Loucy (cell line): ENCODE measurements around the gene GRPEL1.

Source experiments
- H2AFZ ChIP-seq: fragments of 200-600 bp; sonication (generic); 2 replicates; pipeline ENCODE4 v1.6.0; 2016; ENCODE audit warnings: antibody characterized with exemption, mild to moderate bottlenecking, low read length, moderate library complexity
- H3F3A ChIP-seq: fragments of 200-600 bp; 2 replicates; pipeline ENCODE4 v1.6.0; 2016; ENCODE audit warnings: antibody characterized with exemption, low read depth, mild to moderate bottlenecking
- H3K27me3 ChIP-seq: fragments of 200-600 bp; sonication (generic); 2 replicates; pipeline ENCODE4 v1.6.1; 2014; ENCODE audit warnings: low read length, mild to moderate bottlenecking; ENCODE audit not compliant: insufficient read depth, poor library complexity, severe bottlenecking
- H3K36me3 ChIP-seq: fragments of 200-600 bp; sonication (generic); 2 replicates; pipeline ENCODE4 v1.6.1; 2016; ENCODE audit warnings: low read length; ENCODE audit not compliant: insufficient read depth
- H3K4me1 ChIP-seq: fragments of 200-600 bp; sonication (generic); 2 replicates; pipeline ENCODE4 v1.5.1; 2014; ENCODE audit warnings: low read length, mild to moderate bottlenecking; ENCODE audit not compliant: insufficient read depth, poor library complexity, severe bottlenecking
- H3K4me2 ChIP-seq: fragments of 200-600 bp; sonication (generic); 2 replicates; pipeline ENCODE4 v1.6.0; 2014; ENCODE audit warnings: antibody characterized with exemption, low read length, low read depth, mild to moderate bottlenecking; ENCODE audit not compliant: poor library complexity, severe bottlenecking
- H3K4me3 ChIP-seq: fragments of 200-600 bp; sonication (generic); 2 replicates; pipeline ENCODE4 v1.5.1; 2014; ENCODE audit warnings: low read length, mild to moderate bottlenecking, mixed read lengths; ENCODE audit not compliant: poor library complexity, severe bottlenecking
- H3K79me2 ChIP-seq: fragments of 200-600 bp; sonication (generic); 2 replicates; pipeline ENCODE4 v1.6.1; 2014; ENCODE audit warnings: low read length; ENCODE audit not compliant: insufficient read depth
- H3K9ac ChIP-seq: fragments of 200-600 bp; sonication (generic); 2 replicates; pipeline ENCODE4 v1.6.0; 2014; ENCODE audit warnings: mild to moderate bottlenecking, low read depth, low read length, moderate library complexity; ENCODE audit not compliant: poor library complexity, severe bottlenecking
- H3K9me2 ChIP-seq: fragments of 200-600 bp; sonication (generic); replicated peaks from 2 replicates; pipeline ENCODE4 v1.6.1; 2016; ENCODE audit warnings: low read depth, low read length, mixed read lengths
- H3K9me3 ChIP-seq: fragments of 200-600 bp; sonication (generic); 2 replicates; pipeline ENCODE4 v1.6.1; 2014; ENCODE audit warnings: mild to moderate bottlenecking, antibody characterized with exemption, low read length, low read depth; ENCODE audit not compliant: insufficient read depth
- H4K20me1 ChIP-seq: fragments of 200-600 bp; sonication (generic); 2 replicates; pipeline ENCODE4 v1.6.0; 2014; ENCODE audit warnings: antibody characterized with exemption, low read length, mild to moderate bottlenecking; ENCODE audit not compliant: insufficient read depth, poor library complexity, severe bottlenecking
- CTCF ChIP-seq: fragments of 200-600 bp; sonication (generic); conservative IDR thresholded peaks from 2 replicates; pipeline ENCODE4 v1.5.1; 2014; ENCODE audit warnings: mild to moderate bottlenecking, antibody characterized with exemption, low read length
- EZH2phosphoT487 ChIP-seq: fragments of 200-600 bp; IDR thresholded peaks from 2 replicates; pipeline ENCODE4 v1.6.1; 2018; ENCODE audit warnings: antibody characterized with exemption, mild to moderate bottlenecking, moderate library complexity, borderline replicate concordance

GRPEL1 gene

GRCh38 chr4:7112656-7113055, 44.8 kb upstream of the GRPEL1 start:
- TF ChIP-seq CTCF (no peak), EZH2phosphoT487 (no peak)
- no peak overlapping the region for H3K9ac ChIP-seq
- no peaks in the 10 kb centered on the region for H3F3A ChIP-seq
- H4K20me1 ChIP-seq, result no peaks in the 10 kb centered on the region
- no peaks in the 10 kb centered on the region for H3K36me3 ChIP-seq
- H2AFZ ChIP-seq, result no peak overlapping the region
- H3K4me2 ChIP-seq, result no peak overlapping the region
- no peaks in the 10 kb centered on the region for H3K9me3 ChIP-seq
- H3K4me3 ChIP-seq, result no peak overlapping the region
- H3K79me2 ChIP-seq, result no peaks in the 10 kb centered on the region
- no peaks in the 10 kb centered on the region for H3K27me3 ChIP-seq
- H3K4me1 ChIP-seq, result no peaks in the 10 kb centered on the region
- H3K9me2 ChIP-seq, result no peaks in the 10 kb centered on the region

- Histone ChIP-seq H3K9me2 (no peaks in the 10 kb centered on the region), H3F3A (no peaks in the 10 kb centered on the region), H3K36me3 (no peaks in the 10 kb centered on the region), H3K9me3 (no peaks in the 10 kb centered on the region), H3K79me2 (no peaks in the 10 kb centered on the region), H3K9ac (no peak overlapping the region), H3K4me3 (no peak overlapping the region), H3K4me2 (no peak overlapping the region), H3K27me3 (no peaks in the 10 kb centered on the region), H4K20me1 (no peaks in the 10 kb centered on the region), H2AFZ (no peak overlapping the region), H3K4me1 (no peaks in the 10 kb centered on the region)
- no peak for TF ChIP-seq EZH2phosphoT487
- no peak for TF ChIP-seq CTCF
These were observed 43.6 kb upstream of the GRPEL1 start for GRCh38 chr4:7111441-7111840.

- H3K36me3 ChIP-seq, result no peaks in the 10 kb centered on the region
- H3K4me3 ChIP-seq, result no peak overlapping the region
- no peaks in the 10 kb centered on the region for H3K9me2 ChIP-seq
- H4K20me1 ChIP-seq, result no peaks in the 10 kb centered on the region
- H2AFZ ChIP-seq, result no peak overlapping the region
- no peak overlapping the region for H3K9ac ChIP-seq
- no peaks in the 10 kb centered on the region for H3F3A ChIP-seq
- no peaks in the 10 kb centered on the region for H3K9me3 ChIP-seq
- no peaks in the 10 kb centered on the region for H3K4me1 ChIP-seq
- TF ChIP-seq CTCF, result no peak
- TF ChIP-seq EZH2phosphoT487, result no peak
- H3K4me2 ChIP-seq, result no peak overlapping the region
- no peaks in the 10 kb centered on the region for H3K27me3 ChIP-seq
- no peaks in the 10 kb centered on the region for H3K79me2 ChIP-seq
These were observed 42.7 kb upstream of the GRPEL1 start for GRCh38 chr4:7110546-7110945.
